CD4-positive, alpha-beta T cell (primary cell): Measurements from ENCODE around the gene SNTG2. TPM values are rescaled to one million over a fixed set of nuclear protein-coding genes. Genes with fewer than 3 reads are reported as not detected.

ENCODE experiments used
- ATAC-seq: fragments of 200-7000 bp; cut with Tn5 transposase; one replicate; pipeline ENCODE4 v1.10.0; 2022; ENCODE audit warnings: mild to moderate bottlenecking; ENCODE audit not compliant: poor library complexity
- CTCF ChIA-PET: fragments of 350-600 bp; sonication (Branson Sonifier 250); formaldehyde crosslinking; loops from one replicate; lab custom pipeline; 2021; ENCODE audit warnings: antibody characterized with exemption, inconsistent platforms; lab: Charles Lee
- POLR2A ChIA-PET: fragments of 350-600 bp; sonication (Branson Sonifier 250); formaldehyde crosslinking; loops from one replicate; lab custom pipeline; 2021; ENCODE audit warnings: antibody characterized with exemption, inconsistent platforms; lab: Charles Lee
- DNase-seq, 14 experiments: peaks; one replicate each; pipeline ENCODE4 v3.0.0-alpha.2; 2013 to 2020; ENCODE audit warnings: mixed read lengths in 2 of 14
- H3K27ac ChIP-seq, 2 donors: one replicate each; pipeline versions ENCODE4 v1.5.1 to v1.7.0; 2013; ENCODE audit warnings: low read length in 2 of 2, low read depth in 1 of 2, mild to moderate bottlenecking in 1 of 2
- H3K27me3 ChIP-seq, 2 experiments: 1 replicate in 1 of 2; 2 replicates in 1 of 2; pipeline versions ENCODE4 v1.6.1 to v1.7.0; 2013; ENCODE audit warnings: low read length in 2 of 2, control low read depth in 1 of 2, mild to moderate bottlenecking in 1 of 2, moderate library complexity in 1 of 2; ENCODE audit not compliant: insufficient read depth in 2 of 2, control insufficient read depth in 1 of 2
- H3K36me3 ChIP-seq: one replicate; pipeline ENCODE4 v1.6.1; 2013; ENCODE audit warnings: low read length, control low read depth; ENCODE audit not compliant: insufficient read depth
- H3K4me1 ChIP-seq: one replicate; pipeline ENCODE4 v1.6.1; 2013; ENCODE audit warnings: low read length, control low read depth; ENCODE audit not compliant: insufficient read depth
- H3K4me3 ChIP-seq: one replicate; pipeline ENCODE4 v1.5.1; 2013; ENCODE audit warnings: mild to moderate bottlenecking, low read length, moderate library complexity
- H3K9me3 ChIP-seq, 2 experiments: 1 replicate in 1 of 2; 2 replicates in 1 of 2; pipeline versions ENCODE4 v1.6.1 to v1.7.0; 2013; ENCODE audit warnings: low read length in 2 of 2, mild to moderate bottlenecking in 2 of 2, control low read depth in 1 of 2, moderate library complexity in 1 of 2; ENCODE audit not compliant: control insufficient read depth in 1 of 2, insufficient read depth in 1 of 2
- H3K27ac Mint-ChIP-seq: one replicate; pipeline ENCODE4 v1.8.0; 2020; ENCODE audit warnings: mixed read lengths
- H3K27me3 Mint-ChIP-seq: one replicate; pipeline ENCODE4 v1.8.0; 2021; ENCODE audit warnings: mixed read lengths
- H3K36me3 Mint-ChIP-seq: one replicate; pipeline ENCODE4 v1.8.0; 2021; ENCODE audit warnings: low read depth, mixed read lengths
- H3K4me1 Mint-ChIP-seq: one replicate; pipeline ENCODE4 v1.8.0; 2021; ENCODE audit warnings: low read depth, mixed read lengths
- H3K4me3 Mint-ChIP-seq: one replicate; pipeline ENCODE4 v1.8.0; 2020; ENCODE audit warnings: mild to moderate bottlenecking, mixed read lengths
- H3K9me3 Mint-ChIP-seq: one replicate; pipeline ENCODE4 v1.8.0; 2020; ENCODE audit warnings: mixed read lengths
- CTCF ChIP-seq: fragments of 200-600 bp; IDR thresholded peaks from one replicate; pipeline ENCODE4 v1.8.0; 2022; ENCODE audit warnings: antibody characterized with exemption, mild to moderate bottlenecking
- intact Hi-C, 2 experiments: fragments of 100-400 bp; cut with DNase I in 1 of 2; cut with micrococcal nuclease in 1 of 2; formaldehyde crosslinking; loops; one replicate each; pipeline versions ENCODE4 v1.15.1 to v1.9.0; 2023 to 2025; cut with DNase I, micrococcal nuclease
- total RNA-seq, 174 experiments: library from RNA in 2 of 174; stranded (reverse) in 2 of 174; gene quantifications; one replicate each; pipeline ENCODE4 v1.2.3 and lab custom pipeline; 2021 to 2026

SNTG2 gene
- total RNA-seq, 2 experiments from 2014 or later, result 1.1 to 1.5 TPM

- Histone ChIP-seq H3K27me3 (no peaks in the 10 kb centered on the region), H3K27ac (no peak overlapping the region), H3K36me3 (no peaks in the 10 kb centered on the region), H3K4me1 (no peaks in the 10 kb centered on the region), H3K4me3 (no peak overlapping the region), H3K9me3 (no peaks in the 10 kb centered on the region)
- H3K9me3 Mint-ChIP-seq, result no peaks in the 10 kb centered on the region
- ChIA-PET CTCF (no interaction called here), POLR2A (no interaction called here)
- DNase-seq (no peak), ATAC-seq (no peak)
- no peaks in the 10 kb centered on the region for H3K27me3 Mint-ChIP-seq
- intact Hi-C loops, result no loop called here
- TF ChIP-seq CTCF, result no peak
- no peaks in the 10 kb centered on the region for H3K36me3 Mint-ChIP-seq
- no peak overlapping the region for H3K27ac Mint-ChIP-seq
- H3K4me3 Mint-ChIP-seq, result no peak overlapping the region
- no peaks in the 10 kb centered on the region for H3K4me1 Mint-ChIP-seq
These were observed 287.1 kb downstream of the SNTG2 start for GRCh38 chr2:1237783-1238182.

DNA sequence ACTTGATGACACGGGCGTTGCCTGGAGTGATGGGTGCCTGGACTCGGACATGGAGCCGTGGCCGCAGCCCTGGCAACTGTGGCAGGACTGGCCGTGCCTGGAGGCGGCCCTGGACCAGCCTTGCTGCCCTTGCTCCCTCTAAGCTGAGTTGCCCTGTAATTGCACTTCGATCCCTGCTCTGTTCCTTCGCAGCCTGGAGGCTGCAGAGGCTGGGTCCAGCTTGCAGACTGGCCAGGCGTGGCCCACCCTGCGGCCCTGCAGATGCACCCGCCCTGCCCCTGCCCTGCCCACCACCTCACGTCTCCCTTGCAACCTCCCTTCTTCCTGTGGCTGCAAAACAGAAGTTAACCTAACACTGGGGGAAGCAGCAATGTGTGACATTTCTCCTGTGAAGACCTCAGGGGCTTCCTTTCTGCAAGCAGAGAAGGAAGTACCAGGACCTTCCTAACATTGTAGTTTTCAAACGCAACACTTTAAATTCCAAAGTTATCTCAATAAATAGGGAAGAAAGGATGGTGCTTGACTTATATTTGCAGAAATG lies 288.0 kb downstream of the SNTG2 start:
- POLR2A ChIA-PET, result no interaction called here
- CTCF ChIA-PET, result no interaction called here
- no peak overlapping the region for H3K27ac Mint-ChIP-seq

GRCh38 chr2:1245193-1245592 lies 294.5 kb downstream of the SNTG2 start:
- Histone ChIP-seq H3K4me3 (no peak overlapping the region), H3K36me3 (no peaks in the 10 kb centered on the region), H3K27me3 (no peaks in the 10 kb centered on the region), H3K27ac (no peak overlapping the region), H3K9me3 (no peaks in the 10 kb centered on the region), H3K4me1 (no peaks in the 10 kb centered on the region)
- Mint-ChIP-seq H3K9me3 (no peaks in the 10 kb centered on the region), H3K36me3 (no peaks in the 10 kb centered on the region), H3K4me1 (peaks cover 1% of the 10 kb centered on the region), H3K4me3 (no peak overlapping the region), H3K27me3 (peaks cover 14% of the 10 kb centered on the region), H3K27ac (no peak overlapping the region)
- CTCF ChIA-PET, result no interaction called here
- no peak for TF ChIP-seq CTCF
- intact Hi-C loops, result no loop called here
- POLR2A ChIA-PET, result no interaction called here
- ATAC-seq (no peak), DNase-seq (no peak)

More for the DNA sequence above, 288.0 kb downstream of the SNTG2 start:
- no peaks in the 10 kb centered on the region for H3K36me3 ChIP-seq
- H3K4me1 Mint-ChIP-seq, result no peaks in the 10 kb centered on the region
- no peak overlapping the region for H3K4me3 Mint-ChIP-seq
- no peaks in the 10 kb centered on the region for H3K36me3 Mint-ChIP-seq
- DNase-seq, result no peak
- H3K27me3 Mint-ChIP-seq, result peaks cover 7% of the 10 kb centered on the region
- H3K9me3 Mint-ChIP-seq, result no peaks in the 10 kb centered on the region
- ATAC-seq, result no peak
- H3K4me1 ChIP-seq, result no peaks in the 10 kb centered on the region
- H3K27me3 ChIP-seq, result no peaks in the 10 kb centered on the region
- no peak overlapping the region for H3K27ac ChIP-seq
- H3K4me3 ChIP-seq, result no peak overlapping the region
- no peak for TF ChIP-seq CTCF
- intact Hi-C loops, result no loop called here
- H3K9me3 ChIP-seq, result no peaks in the 10 kb centered on the region
